ENCODE measurements around the gene ENAM.

DNA sequence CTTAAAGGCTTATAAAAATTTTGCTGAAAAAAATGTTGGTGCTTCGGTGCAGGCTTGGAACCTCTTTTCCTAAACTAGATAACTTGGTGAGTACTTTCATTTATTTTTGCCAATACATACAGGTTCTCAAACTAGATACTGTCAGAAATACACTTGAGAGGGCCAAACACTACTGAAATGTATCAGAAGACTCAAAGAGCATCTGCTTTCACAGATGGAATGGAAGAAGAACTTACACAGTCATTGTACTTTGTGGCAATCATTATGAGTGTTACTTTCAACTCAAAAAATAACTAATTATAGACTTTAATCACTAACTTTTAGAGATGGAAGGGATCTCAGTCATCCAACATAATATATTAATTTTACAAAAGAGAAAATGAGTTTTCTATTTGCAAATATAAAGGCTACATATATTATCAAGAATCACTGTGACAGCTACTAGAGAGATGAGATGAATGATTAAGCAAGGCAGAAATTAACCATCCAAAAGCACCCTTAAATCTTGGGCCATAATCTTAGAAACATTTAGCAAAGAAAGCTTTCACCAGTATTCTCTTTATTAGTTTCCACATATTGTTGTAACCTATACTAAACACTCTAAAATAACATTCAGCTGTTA, 1.0 kb downstream of the ENAM start:
- TF ChIP-seq, protein P1, sequence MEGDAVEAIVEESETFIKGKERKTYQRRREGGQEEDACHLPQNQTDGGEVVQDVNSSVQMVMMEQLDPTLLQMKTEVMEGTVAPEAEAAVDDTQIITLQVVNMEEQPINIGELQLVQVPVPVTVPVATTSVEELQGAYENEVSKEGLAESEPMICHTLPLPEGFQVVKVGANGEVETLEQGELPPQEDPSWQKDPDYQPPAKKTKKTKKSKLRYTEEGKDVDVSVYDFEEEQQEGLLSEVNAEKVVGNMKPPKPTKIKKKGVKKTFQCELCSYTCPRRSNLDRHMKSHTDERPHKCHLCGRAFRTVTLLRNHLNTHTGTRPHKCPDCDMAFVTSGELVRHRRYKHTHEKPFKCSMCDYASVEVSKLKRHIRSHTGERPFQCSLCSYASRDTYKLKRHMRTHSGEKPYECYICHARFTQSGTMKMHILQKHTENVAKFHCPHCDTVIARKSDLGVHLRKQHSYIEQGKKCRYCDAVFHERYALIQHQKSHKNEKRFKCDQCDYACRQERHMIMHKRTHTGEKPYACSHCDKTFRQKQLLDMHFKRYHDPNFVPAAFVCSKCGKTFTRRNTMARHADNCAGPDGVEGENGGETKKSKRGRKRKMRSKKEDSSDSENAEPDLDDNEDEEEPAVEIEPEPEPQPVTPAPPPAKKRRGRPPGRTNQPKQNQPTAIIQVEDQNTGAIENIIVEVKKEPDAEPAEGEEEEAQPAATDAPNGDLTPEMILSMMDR (conservative IDR thresholded peaks at IDR 0.05) = no peak
- no peak for TF ChIP-seq ZFX (IDR thresholded peaks at IDR 0.05)

Data from C4-2B (cell line).